Neural crest cell (in vitro differentiated cells): ENCODE data around the gene ST3GAL3. TPM values are rescaled to one million over a fixed set of nuclear protein-coding genes. Genes with fewer than 3 reads are reported as not detected.

Experiments used
- DNase-seq: peaks from one replicate; pipeline ENCODE4 v3.0.0; 2021; ENCODE audit warnings: low read depth, mixed read lengths, low spot score
- H3K27ac Mint-ChIP-seq: one replicate; pipeline ENCODE4 v1.8.0; 2021; ENCODE audit warnings: mild to moderate bottlenecking, mixed read lengths; ENCODE audit not compliant: unreplicated experiment
- H3K27me3 Mint-ChIP-seq: 2 replicates; pipeline ENCODE4 v1.8.0; 2021; ENCODE audit warnings: low read depth, mild to moderate bottlenecking, mixed read lengths
- H3K36me3 Mint-ChIP-seq: 2 replicates; pipeline ENCODE4 v1.8.0; 2021; ENCODE audit warnings: low read depth, mild to moderate bottlenecking, mixed read lengths
- H3K4me1 Mint-ChIP-seq: 2 replicates; pipeline ENCODE4 v1.8.0; 2021; ENCODE audit warnings: mixed read lengths
- H3K4me3 Mint-ChIP-seq: one replicate; pipeline ENCODE4 v1.8.0; 2021; ENCODE audit warnings: mild to moderate bottlenecking, mixed read lengths
- H3K9me3 Mint-ChIP-seq: 2 replicates; pipeline ENCODE4 v1.8.0; 2021; ENCODE audit warnings: mixed read lengths
- total RNA-seq: library from RNA; stranded (reverse); gene quantifications from 2 replicates; pipeline ENCODE4 v1.2.1, GENCODE V29; 2021
- TF ChIP-seq, protein P1 (sequence below): fragments of 200-600 bp; sonication (generic); conservative IDR thresholded peaks from 2 replicates; pipeline ENCODE4 v1.5.0; 2021; ENCODE audit warnings: antibody characterized with exemption, mild to moderate bottlenecking

Gene ST3GAL3
- total RNA-seq, 1 donor from 2014 or later, result 37.4 TPM

DNA sequence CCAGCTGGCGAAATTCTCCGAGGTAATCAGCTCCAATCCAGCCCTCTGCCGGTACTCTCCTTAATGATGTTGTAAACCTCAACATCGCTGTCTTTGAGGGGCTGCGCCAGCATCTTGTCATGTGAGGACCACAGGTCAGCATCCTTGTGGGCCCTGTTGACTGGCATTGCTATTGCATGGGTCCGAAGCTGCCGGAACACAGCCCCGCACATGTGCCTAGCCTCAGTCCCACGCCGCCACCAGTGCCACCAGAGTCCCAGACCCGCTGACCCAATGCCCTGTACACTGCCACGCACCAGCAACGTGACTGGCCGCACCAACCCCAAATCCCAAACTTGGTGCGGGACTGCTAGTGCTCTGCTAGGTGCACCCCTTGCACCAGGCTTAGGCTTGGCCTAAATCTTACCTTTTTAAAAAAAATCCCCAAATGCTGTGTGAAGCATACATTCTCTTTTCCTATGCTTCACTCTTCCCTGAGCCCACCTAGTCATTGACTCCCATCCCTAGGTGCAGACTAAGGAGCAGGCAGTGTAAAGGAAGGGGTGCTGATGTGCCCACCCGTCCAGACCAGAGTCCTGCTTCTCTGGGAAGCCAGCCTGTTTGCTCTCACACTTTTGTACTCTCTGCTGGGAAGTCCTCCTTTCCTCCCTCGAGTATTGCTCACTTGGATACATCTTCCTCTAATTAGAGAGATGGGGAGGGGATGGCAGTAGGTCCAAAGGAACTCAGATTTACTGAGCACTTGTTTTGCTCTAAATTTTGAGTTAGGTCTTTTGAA is 144.4 kb downstream of the ST3GAL3 start:
- Mint-ChIP-seq H3K36me3 (peaks cover 9% of the 10 kb centered on the region), H3K27me3 (no peaks in the 10 kb centered on the region), H3K4me1 (no peaks in the 10 kb centered on the region), H3K4me3 (no peak overlapping the region), H3K27ac (no peak overlapping the region), H3K9me3 (no peaks in the 10 kb centered on the region)
- DNase-seq, result no peak
- TF ChIP-seq, protein P1, sequence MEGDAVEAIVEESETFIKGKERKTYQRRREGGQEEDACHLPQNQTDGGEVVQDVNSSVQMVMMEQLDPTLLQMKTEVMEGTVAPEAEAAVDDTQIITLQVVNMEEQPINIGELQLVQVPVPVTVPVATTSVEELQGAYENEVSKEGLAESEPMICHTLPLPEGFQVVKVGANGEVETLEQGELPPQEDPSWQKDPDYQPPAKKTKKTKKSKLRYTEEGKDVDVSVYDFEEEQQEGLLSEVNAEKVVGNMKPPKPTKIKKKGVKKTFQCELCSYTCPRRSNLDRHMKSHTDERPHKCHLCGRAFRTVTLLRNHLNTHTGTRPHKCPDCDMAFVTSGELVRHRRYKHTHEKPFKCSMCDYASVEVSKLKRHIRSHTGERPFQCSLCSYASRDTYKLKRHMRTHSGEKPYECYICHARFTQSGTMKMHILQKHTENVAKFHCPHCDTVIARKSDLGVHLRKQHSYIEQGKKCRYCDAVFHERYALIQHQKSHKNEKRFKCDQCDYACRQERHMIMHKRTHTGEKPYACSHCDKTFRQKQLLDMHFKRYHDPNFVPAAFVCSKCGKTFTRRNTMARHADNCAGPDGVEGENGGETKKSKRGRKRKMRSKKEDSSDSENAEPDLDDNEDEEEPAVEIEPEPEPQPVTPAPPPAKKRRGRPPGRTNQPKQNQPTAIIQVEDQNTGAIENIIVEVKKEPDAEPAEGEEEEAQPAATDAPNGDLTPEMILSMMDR, result no peak

DNA sequence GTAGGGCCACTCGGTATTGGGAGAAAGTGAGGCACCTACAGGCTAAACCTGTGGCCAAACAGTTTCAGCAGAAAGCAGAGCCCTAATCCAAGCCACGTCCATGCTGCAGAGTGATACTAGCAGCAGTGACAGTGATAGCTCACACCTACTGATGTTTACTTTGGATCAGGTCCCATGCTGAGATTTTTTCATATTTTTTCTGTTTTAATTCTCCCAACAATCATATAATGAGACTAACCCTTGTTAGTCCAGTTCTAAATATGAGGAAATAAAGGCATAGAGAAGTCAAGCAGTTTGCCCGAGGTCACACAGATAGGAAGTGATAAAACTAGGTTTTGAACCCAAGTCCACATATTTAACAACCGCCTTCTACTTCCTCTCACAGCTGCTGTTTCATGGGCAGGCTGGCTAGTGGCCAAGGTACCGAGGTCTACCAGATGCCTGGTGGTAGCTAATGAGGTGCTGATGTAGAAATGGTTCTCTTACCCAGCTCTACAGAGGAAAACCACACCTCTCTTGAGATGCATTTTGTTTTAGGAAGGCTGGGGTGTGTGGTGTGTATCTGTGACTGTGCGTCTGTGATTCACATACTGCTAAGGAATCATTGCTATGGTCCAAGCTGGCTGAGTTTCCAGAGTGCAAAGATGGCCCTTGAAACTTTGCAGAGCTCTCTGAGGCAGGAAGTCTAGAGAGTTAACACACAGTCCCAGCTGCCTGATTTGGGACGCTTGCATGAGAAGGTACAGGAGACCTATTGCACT is 146.0 kb downstream of the ST3GAL3 start:
- DNase-seq, result no peak
- no peak overlapping the region for H3K27ac Mint-ChIP-seq
- peaks cover 9% of the 10 kb centered on the region for H3K36me3 Mint-ChIP-seq
- H3K4me3 Mint-ChIP-seq, result no peak overlapping the region
- no peaks in the 10 kb centered on the region for H3K9me3 Mint-ChIP-seq
- H3K4me1 Mint-ChIP-seq, result no peaks in the 10 kb centered on the region
- TF ChIP-seq, protein P1, result no peak
- no peaks in the 10 kb centered on the region for H3K27me3 Mint-ChIP-seq

- Mint-ChIP-seq H3K4me3 (no peak overlapping the region), H3K27ac (no peak overlapping the region), H3K36me3 (peaks cover 9% of the 10 kb centered on the region), H3K4me1 (no peaks in the 10 kb centered on the region), H3K27me3 (no peaks in the 10 kb centered on the region), H3K9me3 (no peaks in the 10 kb centered on the region)
- TF ChIP-seq, protein P1, result no peak
- no peak for DNase-seq
Measured at GRCh38 chr1:43854473-43854872, 147.1 kb downstream of the ST3GAL3 start.

DNA sequence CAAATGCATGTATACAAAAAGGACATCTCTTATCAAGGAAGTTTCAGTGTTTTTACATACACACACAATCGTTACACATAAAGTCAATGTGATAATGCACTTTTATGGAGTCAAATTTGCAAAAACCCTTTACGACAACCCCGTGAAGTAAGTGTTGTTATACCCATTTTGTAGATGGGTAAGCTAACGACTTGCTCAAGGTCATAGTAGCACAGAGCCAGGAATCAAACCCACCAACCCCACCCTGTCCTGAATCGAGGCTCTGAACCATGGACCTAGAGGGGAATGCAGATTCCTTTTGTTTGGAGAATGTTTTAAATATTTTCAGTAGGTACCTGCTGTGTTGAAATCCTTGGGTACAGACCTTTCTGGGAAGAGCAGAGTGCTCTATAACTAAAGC is 148.9 kb downstream of the ST3GAL3 start:
- no peaks in the 10 kb centered on the region for H3K4me1 Mint-ChIP-seq
- no peak for DNase-seq
- H3K9me3 Mint-ChIP-seq, result no peaks in the 10 kb centered on the region
- TF ChIP-seq, protein P1, result no peak
- peaks cover 9% of the 10 kb centered on the region for H3K36me3 Mint-ChIP-seq
- H3K4me3 Mint-ChIP-seq, result no peak overlapping the region
- H3K27me3 Mint-ChIP-seq, result no peaks in the 10 kb centered on the region
- H3K27ac Mint-ChIP-seq, result no peak overlapping the region

DNA sequence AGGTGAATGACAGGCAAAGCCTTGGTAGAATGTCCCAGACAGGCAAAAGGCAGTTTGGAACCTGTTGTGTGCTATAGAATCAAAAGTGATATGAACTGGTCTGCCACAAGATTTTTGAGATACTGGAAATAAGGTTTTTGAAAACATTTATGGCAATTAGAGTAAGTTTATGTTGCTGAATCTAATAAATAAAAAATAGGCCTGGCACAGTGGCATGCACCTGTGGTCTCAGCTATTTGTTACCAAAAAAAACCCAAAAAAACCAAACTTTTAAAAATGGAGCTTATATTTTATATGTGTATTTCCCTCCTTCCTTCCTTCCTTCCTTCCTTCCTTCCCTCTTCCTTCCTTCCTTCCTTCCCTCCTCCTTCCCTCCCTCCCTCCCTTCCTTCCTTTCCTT is 149.8 kb downstream of the ST3GAL3 start:
- no peak overlapping the region for H3K4me3 Mint-ChIP-seq
- no peak overlapping the region for H3K27ac Mint-ChIP-seq
- TF ChIP-seq, protein P1, result no peak
- peaks cover 9% of the 10 kb centered on the region for H3K36me3 Mint-ChIP-seq
- H3K9me3 Mint-ChIP-seq, result no peaks in the 10 kb centered on the region
- no peak for DNase-seq
- no peaks in the 10 kb centered on the region for H3K4me1 Mint-ChIP-seq
- no peaks in the 10 kb centered on the region for H3K27me3 Mint-ChIP-seq
